ENCODE results near the gene TMEM61. TPM values are rescaled to one million over a fixed set of nuclear protein-coding genes. Genes with fewer than 3 reads are reported as not detected.
A peak's percentile ranks its signal among the peaks of the same experiment; 100 is the strongest.

TMEM61 gene
- total RNA-seq, 1 experiment from 2014 or later = 0.74 TPM

- Mint-ChIP-seq H3K36me3 (no peaks in the 10 kb centered on the region), H3K9me3 (no peaks in the 10 kb centered on the region), H3K27me3 (ENCODE audit: low read depth) (peaks cover 31% of the 10 kb centered on the region), H3K4me3 (no peak overlapping the region), H3K4me1 (peaks cover 24% of the 10 kb centered on the region), H3K27ac (no peak overlapping the region)
- ATAC-seq (peak; percentile 15), DNase-seq (ENCODE audit: low spot score) (peak; percentile 12)
- ChIA-PET POLR2A (no interaction called here), CTCF (interaction anchor here (0.5 to 4.3 kb wide), 9 partner anchors 9 to 91 kb away, joined by 3 to 27 read pairs (median 8); partner anchors contain the start of gene DHCR24)
- TF ChIP-seq GRHL2 (CRISPR knock-in tag; IDR thresholded peaks at IDR 0.05; ENCODE audit: insufficient replicate concordance, severe bottlenecking) (no peak), USF1 (CRISPR knock-in tag; IDR thresholded peaks at IDR 0.05) (no peak), IRF1 (CRISPR knock-in tag; IDR thresholded peaks at IDR 0.05) (no peak), SMAD4 (CRISPR knock-in tag; IDR thresholded peaks at IDR 0.05) (no peak), NFE2L1 (CRISPR knock-in tag; IDR thresholded peaks at IDR 0.05) (no peak), GABPB1 (CRISPR knock-in tag; IDR thresholded peaks at IDR 0.05) (no peak), FOXP1 (CRISPR knock-in tag; IDR thresholded peaks at IDR 0.05; ENCODE audit: borderline replicate concordance) (no peak), ZNF281 (CRISPR knock-in tag; IDR thresholded peaks at IDR 0.05) (no peak), CREM (CRISPR knock-in tag; IDR thresholded peaks at IDR 0.05) (no peak), ZNF416 (CRISPR knock-in tag; IDR thresholded peaks at IDR 0.05) (no peak), E2F4 (CRISPR knock-in tag; IDR thresholded peaks at IDR 0.05; ENCODE audit: borderline replicate concordance, low read depth) (no peak), MYBL2 (CRISPR knock-in tag; IDR thresholded peaks at IDR 0.05) (no peak), ERG (CRISPR knock-in tag; IDR thresholded peaks at IDR 0.05) (no peak), EMX1 (CRISPR knock-in tag; IDR thresholded peaks at IDR 0.05) (no peak), FOXJ3 (CRISPR knock-in tag; IDR thresholded peaks at IDR 0.05; ENCODE audit: borderline replicate concordance) (no peak), RELA (CRISPR knock-in tag; IDR thresholded peaks at IDR 0.05; ENCODE audit: borderline replicate concordance) (no peak)
Observed at GRCh38 chr1:54977533-54978297, 2.7 kb upstream of the TMEM61 start.

- peaks cover 22% of the 10 kb centered on the region for H3K4me1 Mint-ChIP-seq
- CTCF ChIA-PET = interaction anchor here (0.5 to 4.3 kb wide), 9 partner anchors 11 to 92 kb away, joined by 3 to 27 read pairs (median 8); partner anchors contain the start of gene DHCR24
- no peak overlapping the region for H3K27ac Mint-ChIP-seq
- H3K9me3 Mint-ChIP-seq = no peaks in the 10 kb centered on the region
- H3K36me3 Mint-ChIP-seq = no peaks in the 10 kb centered on the region
- DNase-seq (ENCODE audit: low spot score) (no peak), ATAC-seq (no peak)
- H3K4me3 Mint-ChIP-seq = no peak overlapping the region
- peaks cover 31% of the 10 kb centered on the region for H3K27me3 Mint-ChIP-seq (ENCODE audit: low read depth)
- POLR2A ChIA-PET = no interaction called here
- TF ChIP-seq ZNF396 (CRISPR knock-in tag; IDR thresholded peaks at IDR 0.05; ENCODE audit: borderline replicate concordance) (no peak), CDX4 (CRISPR knock-in tag; IDR thresholded peaks at IDR 0.05; ENCODE audit: borderline replicate concordance) (no peak), ATF2 (CRISPR knock-in tag; IDR thresholded peaks at IDR 0.05; ENCODE audit: borderline replicate concordance, low read depth) (no peak), JAZF1 (CRISPR knock-in tag; IDR thresholded peaks at IDR 0.05) (no peak), RORB (CRISPR knock-in tag; IDR thresholded peaks at IDR 0.05) (no peak), ZSCAN18 (CRISPR knock-in tag; IDR thresholded peaks at IDR 0.05) (no peak), CREB1 (CRISPR knock-in tag; IDR thresholded peaks at IDR 0.05) (no peak)
Observed at GRCh38 chr1:54978528-54979326, 1.7 kb upstream of the TMEM61 start.
